Caco-2 (cell line): ENCODE measurements around the gene TATDN2. TPM values are rescaled to one million over a fixed set of nuclear protein-coding genes. Genes with fewer than 3 reads are reported as not detected.

Experiments used
- BruUV-seq: library from RNA; stranded (reverse); fragments of 400-500 nt; replicated peaks from 2 replicates; lab custom pipeline; 2021; lab: Mats Ljungman, UMichigan
- CTCF ChIA-PET: fragments of 300-600 bp; sonication (Branson Sonifier 250); formaldehyde crosslinking; loops from one replicate; lab custom pipeline; 2022; ENCODE audit warnings: antibody characterized with exemption; lab: Charles Lee
- POLR2A ChIA-PET: fragments of 300-600 bp; sonication (Branson Sonifier 250); formaldehyde crosslinking; loops from one replicate; lab custom pipeline; 2022; ENCODE audit warnings: antibody characterized with exemption; lab: Charles Lee
- DNase-seq, 2 experiments: peaks; one replicate each; pipeline versions ENCODE4 v3.0.0 to v3.0.0-alpha.2; 2020 to 2022
- H3K27me3 ChIP-seq: replicated peaks from 2 replicates; pipeline ENCODE4 v1.6.0; 2011; ENCODE audit warnings: low read length; ENCODE audit not compliant: control insufficient read depth, insufficient read depth
- H3K36me3 ChIP-seq: 2 replicates; pipeline ENCODE4 v1.5.1; 2011; ENCODE audit warnings: low read length; ENCODE audit not compliant: control insufficient read depth, insufficient read depth
- H3K4me1 ChIP-seq: fragments of 250-450 bp; sonication (Bioruptor Pico); 2 replicates; pipeline ENCODE4 v1.5.1; 2020; ENCODE audit warnings: mild to moderate bottlenecking
- H3K4me3 ChIP-seq: 2 replicates; pipeline ENCODE4 v1.5.1; 2011; ENCODE audit warnings: low read depth, mild to moderate bottlenecking, control low read depth, low read length
- H3K9me3 ChIP-seq: fragments of 250-450 bp; sonication (Bioruptor Pico); 2 replicates; pipeline ENCODE4 v1.5.1; 2020; ENCODE audit warnings: mild to moderate bottlenecking, moderate library complexity
- H3K27ac Mint-ChIP-seq: one replicate; pipeline ENCODE4 v1.8.0; 2022; ENCODE audit warnings: mixed read lengths; ENCODE audit not compliant: unreplicated experiment
- H3K27me3 Mint-ChIP-seq: one replicate; pipeline ENCODE4 v1.8.0; 2022; ENCODE audit warnings: mixed read lengths; ENCODE audit not compliant: insufficient read depth, unreplicated experiment
- H3K36me3 Mint-ChIP-seq: one replicate; pipeline ENCODE4 v1.8.0; 2022; ENCODE audit warnings: mild to moderate bottlenecking, mixed read lengths; ENCODE audit not compliant: insufficient read depth, unreplicated experiment
- H3K4me1 Mint-ChIP-seq: one replicate; pipeline ENCODE4 v1.8.0; 2022; ENCODE audit warnings: low read depth, mixed read lengths; ENCODE audit not compliant: unreplicated experiment
- H3K4me3 Mint-ChIP-seq: one replicate; pipeline ENCODE4 v1.8.0; 2022; ENCODE audit warnings: mild to moderate bottlenecking, moderate library complexity, mixed read lengths; ENCODE audit not compliant: unreplicated experiment
- H3K9me3 Mint-ChIP-seq: one replicate; pipeline ENCODE4 v1.8.0; 2022; ENCODE audit warnings: mixed read lengths; ENCODE audit not compliant: unreplicated experiment
- CTCF ChIP-seq, 2 experiments: fragments of 200-600 bp in 1 of 2; IDR thresholded peaks; 1 replicate in 1 of 2; 2 replicates in 1 of 2; pipeline versions ENCODE4 v1.5.1 to v1.8.0; 2011 to 2022; ENCODE audit warnings: antibody characterized with exemption in 1 of 2, control low read depth in 1 of 2, inconsistent platforms in 1 of 2, low read depth in 1 of 2, low read length in 1 of 2, mild to moderate bottlenecking in 1 of 2, moderate library complexity in 1 of 2; ENCODE audit not compliant: insufficient read depth in 1 of 2, severe bottlenecking in 1 of 2, unreplicated experiment in 1 of 2
- intact Hi-C: fragments of 100-400 bp; cut with micrococcal nuclease; formaldehyde crosslinking; loops from one replicate; pipeline ENCODE4 v1.10.0; 2022; ENCODE audit not compliant: unreplicated experiment
- total RNA-seq: library from RNA; stranded (reverse); gene quantifications from 2 replicates; pipeline ENCODE4 v1.2.3, GENCODE V29; 2022

The TATDN2 gene
- total RNA-seq, 1 experiment from 2014 or later: 32.1 TPM

- Histone ChIP-seq H3K36me3 (no peaks in the 10 kb centered on the region; the same call in 1 of the 2 replicates), H3K9me3 (no peaks in the 10 kb centered on the region), H3K27me3 (no peaks in the 10 kb centered on the region), H3K4me3 (no peak overlapping the region), H3K4me1 (no peaks in the 10 kb centered on the region)
- CTCF ChIA-PET: no interaction called here
- intact Hi-C loops: no loop called here
- peaks cover 76% of the 10 kb centered on the region for H3K36me3 Mint-ChIP-seq
- no peak overlapping the region for H3K27ac Mint-ChIP-seq
- no peak for TF ChIP-seq CTCF (IDR thresholded peaks at IDR 0.05; ENCODE audit: insufficient read depth in 1 of 2, low read depth in 1 of 2, low read length in 1 of 2, severe bottlenecking in 1 of 2, unreplicated experiment in 1 of 2)
- no peaks in the 10 kb centered on the region for H3K9me3 Mint-ChIP-seq
- POLR2A ChIA-PET: no interaction called here
- BruUV-seq: no TSS peak
- H3K4me3 Mint-ChIP-seq: no peak overlapping the region
- H3K4me1 Mint-ChIP-seq: peaks cover 15% of the 10 kb centered on the region
- no peak for DNase-seq
- H3K27me3 Mint-ChIP-seq: no peaks in the 10 kb centered on the region
These were observed 10.8 kb downstream of the TATDN2 start for GRCh38 chr3:10259036-10259435.

GRCh38 chr3:10259798-10260197 is 11.5 kb downstream of the TATDN2 start:
- peaks cover 76% of the 10 kb centered on the region for H3K36me3 Mint-ChIP-seq
- no peaks in the 10 kb centered on the region for H3K9me3 ChIP-seq
- no peaks in the 10 kb centered on the region for H3K27me3 ChIP-seq
- H3K9me3 Mint-ChIP-seq: no peaks in the 10 kb centered on the region
- H3K27me3 Mint-ChIP-seq: no peaks in the 10 kb centered on the region
- CTCF ChIA-PET: no interaction called here
- H3K27ac Mint-ChIP-seq: no peak overlapping the region
- no peak for DNase-seq
- no peaks in the 10 kb centered on the region for H3K4me1 ChIP-seq
- intact Hi-C loops: no loop called here
- H3K4me3 ChIP-seq: no peak overlapping the region
- H3K36me3 ChIP-seq: no peaks in the 10 kb centered on the region
- TF ChIP-seq CTCF (IDR thresholded peaks at IDR 0.05; ENCODE audit: insufficient read depth in 1 of 2, low read depth in 1 of 2, low read length in 1 of 2, severe bottlenecking in 1 of 2, unreplicated experiment in 1 of 2): no peak
- peaks cover 10% of the 10 kb centered on the region for H3K4me1 Mint-ChIP-seq
- H3K4me3 Mint-ChIP-seq: no peak overlapping the region
- no TSS peak for BruUV-seq
- POLR2A ChIA-PET: no interaction called here

GRCh38 chr3:10260211-10260701 is 12.0 kb downstream of the TATDN2 start:
- no peak for TF ChIP-seq CTCF (IDR thresholded peaks at IDR 0.05; ENCODE audit: insufficient read depth in 1 of 2, low read depth in 1 of 2, low read length in 1 of 2, severe bottlenecking in 1 of 2, unreplicated experiment in 1 of 2)
- BruUV-seq: no TSS peak
- ChIA-PET POLR2A (no interaction called here), CTCF (no interaction called here)
- Mint-ChIP-seq H3K4me3 (no peak overlapping the region), H3K9me3 (no peaks in the 10 kb centered on the region), H3K36me3 (peaks cover 80% of the 10 kb centered on the region), H3K4me1 (peaks cover 10% of the 10 kb centered on the region), H3K27ac (no peak overlapping the region), H3K27me3 (no peaks in the 10 kb centered on the region)
- no peaks in the 10 kb centered on the region for H3K4me1 ChIP-seq
- intact Hi-C loops: no loop called here
- no peaks in the 10 kb centered on the region for H3K9me3 ChIP-seq
- H3K36me3 ChIP-seq: no peaks in the 10 kb centered on the region
- H3K27me3 ChIP-seq: no peaks in the 10 kb centered on the region
- no peak for DNase-seq
- no peak overlapping the region for H3K4me3 ChIP-seq
